Stimulated activated CD8-positive, alpha-beta memory T cell treated with anti-CD3 and anti-CD28 coated beads, Interleukin-2, amount 100 ng/mL, for 1 hour (primary cell): Measurements from ENCODE around the gene BSN.

Source experiments
- DNase-seq, 2 donors: peaks; one replicate each; pipeline ENCODE4 v3.0.0-alpha.2; 2020; ENCODE audit warnings: low read depth in 2 of 2

Gene BSN

GRCh38 chr3:49602049-49602554, 47.8 kb downstream of the BSN start:
- no peak for DNase-seq

- DNase-seq = peak; percentile 16 to 45
Observed at GRCh38 chr3:49602877-49603411, 48.7 kb downstream of the BSN start.

GRCh38 chr3:49606427-49606826, 52.1 kb downstream of the BSN start:
- no peak for DNase-seq

- no peak for DNase-seq
Observed at GRCh38 chr3:49607105-49607591, 52.9 kb downstream of the BSN start.

- DNase-seq = no peak
Observed at GRCh38 chr3:49607796-49608195, 53.5 kb downstream of the BSN start.

GRCh38 chr3:49609314-49609713, 55.0 kb downstream of the BSN start:
- DNase-seq = no peak

- no peak for DNase-seq
Observed at GRCh38 chr3:49609815-49610214, 55.5 kb downstream of the BSN start.

- no peak for DNase-seq
Observed at GRCh38 chr3:49610666-49611280, 56.5 kb downstream of the BSN start.

GRCh38 chr3:49611291-49611690, 57.0 kb downstream of the BSN start:
- no peak for DNase-seq

- no peak for DNase-seq
Observed at GRCh38 chr3:49611719-49612118, 57.4 kb downstream of the BSN start.

GRCh38 chr3:49614936-49615335, 60.7 kb downstream of the BSN start:
- DNase-seq = no peak

GRCh38 chr3:49616061-49616460, 61.8 kb downstream of the BSN start:
- DNase-seq = no peak

- DNase-seq = no peak
Observed at GRCh38 chr3:49616491-49616941, 62.2 kb downstream of the BSN start.

GRCh38 chr3:49617390-49618013, 63.2 kb downstream of the BSN start:
- no peak for DNase-seq

- DNase-seq = no peak
Observed at GRCh38 chr3:49618412-49618811, 64.1 kb downstream of the BSN start.

GRCh38 chr3:49619649-49620048, 65.4 kb downstream of the BSN start:
- no peak for DNase-seq

GRCh38 chr3:49620728-49621127, 66.5 kb downstream of the BSN start:
- DNase-seq = no peak

- DNase-seq = no peak
Observed at GRCh38 chr3:49623071-49623470, 68.8 kb downstream of the BSN start.

GRCh38 chr3:49625071-49625470, 70.8 kb downstream of the BSN start:
- no peak for DNase-seq

GRCh38 chr3:49626101-49626581, 71.9 kb downstream of the BSN start:
- no peak for DNase-seq

- no peak for DNase-seq
Observed at GRCh38 chr3:49626796-49627195, 72.5 kb downstream of the BSN start.

GRCh38 chr3:49627634-49628033, 73.4 kb downstream of the BSN start:
- DNase-seq = no peak

GRCh38 chr3:49628249-49628648, 74.0 kb downstream of the BSN start:
- no peak for DNase-seq
